IMR-90 (cell line): ENCODE results near the gene L3MBTL4. TPM values are rescaled to one million over a fixed set of nuclear protein-coding genes. Genes with fewer than 3 reads are reported as not detected.

Experiments used
- ATAC-seq: fragments of 200-7000 bp; cut with Tn5 transposase; 2 replicates; pipeline ENCODE4 v1.9.1; 2020; ENCODE audit warnings: low read depth, mild to moderate bottlenecking, moderate library complexity
- BruUV-seq: library from RNA; stranded (reverse); fragments of 400-500 nt; replicated peaks from 2 replicates; lab custom pipeline; 2021; lab: Mats Ljungman, UMichigan
- CTCF ChIA-PET: fragments of 300-600 bp; formaldehyde crosslinking; extraction: SDS; loops from one replicate; lab custom pipeline; 2021; ENCODE audit warnings: antibody characterized with exemption; lab: Yijun Ruan, JAX
- POLR2A ChIA-PET: fragments of 300-600 bp; sonication (Branson Sonifier 250); formaldehyde crosslinking; loops from one replicate; lab custom pipeline; 2022; ENCODE audit warnings: antibody characterized with exemption; ENCODE audit not compliant: unreplicated experiment; lab: Charles Lee
- DNase-seq: peaks from one replicate; pipeline ENCODE4 v3.0.0; 2013
- H2AFZ ChIP-seq: replicated peaks from 2 replicates; pipeline ENCODE3; 2013; ENCODE audit warnings: low read length, mild to moderate bottlenecking; ENCODE audit not compliant: poor library complexity
- H2AK5ac ChIP-seq: 2 replicates; pipeline ENCODE4 v1.6.1; 2013; ENCODE audit warnings: low read depth, low read length, inconsistent platforms
- H2AK9ac ChIP-seq: replicated peaks from 2 replicates; pipeline ENCODE3; 2013; ENCODE audit warnings: mild to moderate bottlenecking, low read depth, low read length, moderate library complexity; ENCODE audit not compliant: poor library complexity
- H2BK120ac ChIP-seq: 2 replicates; pipeline ENCODE4 v1.6.1; 2013; ENCODE audit warnings: low read depth, low read length, inconsistent platforms
- H2BK15ac ChIP-seq: 3 replicates; pipeline ENCODE4 v1.6.1; 2013; ENCODE audit warnings: low read depth, low read length, inconsistent platforms
- H2BK20ac ChIP-seq: 2 replicates; pipeline ENCODE4 v1.6.1; 2013; ENCODE audit warnings: low read depth, mild to moderate bottlenecking, inconsistent platforms, low read length, moderate library complexity
- H2BK5ac ChIP-seq: 2 replicates; pipeline ENCODE4 v1.6.1; 2013; ENCODE audit warnings: mild to moderate bottlenecking, low read depth, low read length, inconsistent platforms; ENCODE audit not compliant: poor library complexity, severe bottlenecking
- H3K14ac ChIP-seq: replicated peaks from 2 replicates; pipeline ENCODE4 v1.6.1; 2013; ENCODE audit warnings: low read depth, low read length, inconsistent platforms
- H3K18ac ChIP-seq: 2 replicates; pipeline ENCODE4 v1.6.1; 2013; ENCODE audit warnings: low read depth, low read length, control low read depth
- H3K23ac ChIP-seq: 2 replicates; pipeline ENCODE4 v1.6.1; 2013; ENCODE audit warnings: low read depth, low read length, inconsistent platforms
- H3K27ac ChIP-seq: 2 replicates; pipeline ENCODE4 v1.5.1; 2013; ENCODE audit warnings: mild to moderate bottlenecking, control low read depth, low read length; ENCODE audit not compliant: insufficient read depth
- H3K27me3 ChIP-seq: 2 replicates; pipeline ENCODE4 v1.6.1; 2013; ENCODE audit warnings: low read length; ENCODE audit not compliant: control insufficient read depth, insufficient read depth
- H3K36me3 ChIP-seq: 2 replicates; pipeline ENCODE4 v1.6.1; 2013; ENCODE audit warnings: low read length, mixed read lengths; ENCODE audit not compliant: control insufficient read depth, insufficient read depth
- H3K4ac ChIP-seq: 2 replicates; pipeline ENCODE4 v1.6.1; 2013; ENCODE audit warnings: low read depth, low read length, inconsistent platforms
- H3K4me1 ChIP-seq: 2 replicates; pipeline ENCODE4 v1.6.1; 2013; ENCODE audit warnings: low read length, mixed read lengths; ENCODE audit not compliant: control insufficient read depth, insufficient read depth
- H3K4me2 ChIP-seq: 2 replicates; pipeline ENCODE4 v1.6.1; 2013; ENCODE audit warnings: low read depth, mild to moderate bottlenecking, control low read depth, low read length, moderate library complexity
- H3K4me3 ChIP-seq: 2 replicates; pipeline ENCODE4 v1.5.1; 2013; ENCODE audit warnings: low read depth, mild to moderate bottlenecking, control low read depth, low read length, moderate library complexity; ENCODE audit not compliant: insufficient read depth
- H3K56ac ChIP-seq: 2 replicates; pipeline ENCODE4 v1.6.1; 2013; ENCODE audit warnings: low read length, inconsistent platforms; ENCODE audit not compliant: insufficient read depth; ENCODE audit errors: extremely low read depth
- H3K79me1 ChIP-seq, 2 experiments: 2 replicates each; pipeline ENCODE4 v1.6.1; 2013; ENCODE audit warnings: low read length in 2 of 2, inconsistent platforms in 1 of 2, low read depth in 1 of 2
- H3K9ac ChIP-seq: 2 replicates; pipeline ENCODE4 v1.6.1; 2013; ENCODE audit warnings: low read depth, low read length, control low read depth
- H3K9me1 ChIP-seq: 2 replicates; pipeline ENCODE4 v1.6.1; 2013; ENCODE audit warnings: low read length, inconsistent platforms; ENCODE audit not compliant: insufficient read depth
- H3K9me3 ChIP-seq: 2 replicates; pipeline ENCODE4 v1.6.1; 2013; ENCODE audit warnings: low read length; ENCODE audit not compliant: control insufficient read depth, insufficient read depth
- H4K20me1 ChIP-seq: 2 replicates; pipeline ENCODE4 v1.6.1; 2013; ENCODE audit warnings: low read length, inconsistent platforms; ENCODE audit not compliant: insufficient read depth
- H4K5ac ChIP-seq: 2 replicates; pipeline ENCODE4 v1.6.1; 2013; ENCODE audit warnings: mild to moderate bottlenecking, low read depth, low read length, control low read depth
- H4K8ac ChIP-seq, 2 experiments: 2 replicates each; pipeline ENCODE4 v1.6.1; 2013; ENCODE audit warnings: low read depth in 2 of 2, low read length in 2 of 2, control low read depth in 1 of 2, inconsistent platforms in 1 of 2
- H4K91ac ChIP-seq: 2 replicates; pipeline ENCODE4 v1.6.1; 2013; ENCODE audit warnings: low read depth, low read length, inconsistent platforms; ENCODE audit not compliant: insufficient read depth
- BHLHE40 ChIP-seq: fragments of 150-350 bp; IDR thresholded peaks from 2 replicates; pipeline ENCODE4 v1.6.1; 2016; ENCODE audit warnings: mild to moderate bottlenecking, low read depth, low read length
- CEBPB ChIP-seq: IDR thresholded peaks from 2 replicates; pipeline ENCODE4 v1.6.1; 2012; ENCODE audit warnings: low read depth, low read length, improper control_type of control experiment
- CHD1 ChIP-seq: IDR thresholded peaks from 2 replicates; pipeline ENCODE4 v1.6.1; 2012; ENCODE audit warnings: low read depth, low read length, improper control_type of control experiment
- CTCF ChIP-seq: conservative IDR thresholded peaks from 2 replicates; pipeline ENCODE4 v1.5.1; 2012; ENCODE audit warnings: mild to moderate bottlenecking, low read depth, low read length, improper control_type of control experiment
- ELK1 ChIP-seq: fragments of 150-350 bp; IDR thresholded peaks from 2 replicates; pipeline ENCODE4 v1.6.1; 2016; ENCODE audit warnings: low read depth, mild to moderate bottlenecking, low read length, moderate library complexity, borderline replicate concordance
- FOS ChIP-seq: fragments of 150-350 bp; IDR thresholded peaks from 2 replicates; pipeline ENCODE4 v1.6.1; 2016; ENCODE audit warnings: low read depth, low read length
- MXI1 ChIP-seq: IDR thresholded peaks from 2 replicates; pipeline ENCODE4 v1.6.1; 2012; ENCODE audit warnings: low read depth, mild to moderate bottlenecking, low read length, moderate library complexity, borderline replicate concordance
- RAD21 ChIP-seq: IDR thresholded peaks from 2 replicates; pipeline ENCODE4 v1.6.1; 2012; ENCODE audit warnings: low read length, improper control_type of control experiment
- RCOR1 ChIP-seq: IDR thresholded peaks from 2 replicates; pipeline ENCODE4 v1.6.1; 2012; ENCODE audit warnings: mild to moderate bottlenecking, low read length, improper control_type of control experiment; ENCODE audit not compliant: insufficient replicate concordance
- SMC3 ChIP-seq: fragments of 150-350 bp; IDR thresholded peaks from 2 replicates; pipeline ENCODE4 v1.6.1; 2016; ENCODE audit warnings: low read depth, mild to moderate bottlenecking, antibody characterized with exemption, low read length, moderate library complexity
- WGBS, 2 experiments: methylation state at CpG; one replicate each; pipeline versions ENCODE4 v1.1.5 to v1.1.7; 2013; ENCODE audit warnings: missing lambda C conversion rate in 2 of 2; ENCODE audit not compliant: insufficient read length in 1 of 2; ENCODE audit errors: extremely low coverage in 2 of 2; 5-methylcytosine and 5-hydroxymethylcytosine counted together
- dilution Hi-C: fragments of 300-500 bp; cut with HindIII; formaldehyde crosslinking; loops from one replicate; pipeline ENCODE4 v1.14.3; 2018; ENCODE audit warnings: low sequenced_read_pairs; ENCODE audit not compliant: unreplicated experiment
- in situ Hi-C: fragments of 300-500 bp; cut with MboI; formaldehyde crosslinking; loops from 3 replicates; pipeline ENCODE4 v1.14.3; 2019; ENCODE audit warnings: low sequenced_read_pairs, inconsistent platforms, mixed read lengths
- intact Hi-C: fragments of 100-400 bp; cut with micrococcal nuclease; formaldehyde crosslinking; loops from 2 replicates; pipeline ENCODE4 v1.10.0; 2022
- polyA plus RNA-seq, 3 experiments: library from polyadenylated mRNA; depleted of rRNA; stranded (reverse); fragments of >200 nt; gene quantifications; 2 replicates each; pipeline ENCODE4 v1.2.3, GENCODE V29; 2012; ENCODE audit warnings: low replicate concordance in 1 of 3
- total RNA-seq: library from RNA; depleted of rRNA; stranded (reverse); fragments of >200 nt; gene quantifications from 2 replicates; pipeline ENCODE4 v1.2.3, GENCODE V29; 2012

The L3MBTL4 gene
- total and polyA plus RNA-seq, 2 of the 4 experiments (the other 2 are of a cell fraction): under 0.01 to 0.02 TPM

GRCh38 chr18:5974696-5975095 is 440.0 kb downstream of the L3MBTL4 start:
- Histone ChIP-seq H2AK5ac (0 out of 2 replicates have a peak overlapping the region, but pooled peaks have one; percentile 20), H3K4me3 (no peak overlapping the region), H4K5ac (no peak overlapping the region), H3K27ac (no peak overlapping the region), H3K23ac (no peak overlapping the region), H2BK120ac (no peak overlapping the region; the same call in 1 of the 2 replicates), H2BK15ac (0 out of 3 replicates have a peak overlapping the region, but pooled peaks have one; percentile 16), H3K27me3 (0 out of 2 replicates have a peak, but pooled peaks cover 2% of the 10 kb centered on the region), H2AK9ac (no peak overlapping the region), H3K36me3 (no peaks in the 10 kb centered on the region), H2BK20ac (peak overlapping the region; percentile 43; the same call in 1 of the 2 replicates), H3K4ac (no peak overlapping the region), H3K4me1 (peaks cover 5% of the 10 kb centered on the region), H3K79me1 (no peaks in the 10 kb centered on the region), H3K9ac (no peak overlapping the region), H3K9me1 (peaks cover 15% of the 10 kb centered on the region), H3K56ac (no peak overlapping the region), H3K18ac (no peak overlapping the region), H4K20me1 (no peaks in the 10 kb centered on the region), H2AFZ (no peak overlapping the region), H3K9me3 (no peaks in the 10 kb centered on the region), H3K14ac (no peak overlapping the region), H2BK5ac (no peak overlapping the region), H3K4me2 (no peak overlapping the region), H4K8ac (no peak overlapping the region), H4K91ac (no peak overlapping the region)
- no peak for DNase-seq
- no CpG with 5 or more reads among the region's 2 CpGs for WGBS, 2 experiments
- ChIA-PET POLR2A (no interaction called here), CTCF (interaction anchor here (1.0 kb wide), 1 partner anchor 237 kb away, joined by 3 read pairs; no protein-coding TSS in a partner anchor)
- intact Hi-C loops: no loop called here
- no peak for ATAC-seq
- in situ Hi-C loops: no loop called here
- no TSS peak for BruUV-seq
- dilution Hi-C loops: no loop called here
- TF ChIP-seq RAD21 (no peak), CTCF (no peak), CHD1 (no peak), RCOR1 (no peak), CEBPB (no peak), BHLHE40 (no peak), ELK1 (no peak), FOS (no peak), SMC3 (no peak), MXI1 (no peak)
